ENCODE data around the gene SLC66A2. TPM values are rescaled to one million over a fixed set of nuclear protein-coding genes. Genes with fewer than 3 reads are reported as not detected.
"Not testable (repeated sequence)": the region's sequence is repeated elsewhere in the genome, so short reads cannot be mapped to it uniquely, and the experiment has no call there.

The SLC66A2 gene
- total RNA-seq, 1 donor from 2014 or later, result 25.4 TPM

DNA sequence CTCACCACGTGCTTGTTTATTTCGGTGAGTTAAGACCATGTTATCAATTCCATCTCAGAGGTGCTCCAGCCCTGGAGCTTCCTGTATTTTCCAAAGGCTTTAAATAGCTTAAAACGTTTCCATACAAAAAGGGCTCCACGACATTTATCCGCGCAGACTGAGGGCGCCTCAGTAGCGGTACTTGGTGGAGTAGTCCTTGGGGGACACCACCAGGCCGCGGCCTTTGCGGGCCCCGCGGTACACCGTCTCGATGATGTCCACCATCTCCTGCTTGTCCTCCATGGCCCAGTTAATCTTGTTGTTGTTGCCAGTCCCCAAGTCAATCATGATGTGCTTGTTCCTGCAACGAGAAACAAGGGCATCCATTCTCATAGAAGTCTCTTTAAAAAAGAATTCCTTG lies 22.1 kb upstream of the SLC66A2 start:
- ATAC-seq (ENCODE audit: poor library complexity), result no peak
- intact Hi-C loops (cut with DNase I), result no loop called here
- no peak for DNase-seq

DNA sequence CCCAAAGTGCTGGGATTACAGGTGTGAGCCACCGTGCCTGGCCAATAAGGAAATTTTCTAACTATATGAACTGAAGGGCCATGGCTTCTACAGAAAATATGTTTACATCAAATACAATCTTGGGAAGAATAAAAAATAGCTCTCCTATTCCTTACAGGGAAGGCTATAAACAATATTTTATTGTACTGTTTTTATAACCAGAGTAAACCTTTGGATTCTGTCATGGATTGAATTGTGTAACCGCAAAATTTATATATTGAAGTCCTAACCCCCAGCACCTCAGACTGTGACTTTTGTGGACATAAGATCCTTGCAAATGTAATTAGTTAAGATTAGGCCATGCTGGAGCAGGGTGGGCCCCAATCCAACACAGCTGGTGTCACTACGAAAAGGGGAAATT lies 21.3 kb upstream of the SLC66A2 start:
- ATAC-seq (ENCODE audit: poor library complexity) (no peak), DNase-seq (no peak)
- intact Hi-C loops (cut with DNase I), result no loop called here

DNA sequence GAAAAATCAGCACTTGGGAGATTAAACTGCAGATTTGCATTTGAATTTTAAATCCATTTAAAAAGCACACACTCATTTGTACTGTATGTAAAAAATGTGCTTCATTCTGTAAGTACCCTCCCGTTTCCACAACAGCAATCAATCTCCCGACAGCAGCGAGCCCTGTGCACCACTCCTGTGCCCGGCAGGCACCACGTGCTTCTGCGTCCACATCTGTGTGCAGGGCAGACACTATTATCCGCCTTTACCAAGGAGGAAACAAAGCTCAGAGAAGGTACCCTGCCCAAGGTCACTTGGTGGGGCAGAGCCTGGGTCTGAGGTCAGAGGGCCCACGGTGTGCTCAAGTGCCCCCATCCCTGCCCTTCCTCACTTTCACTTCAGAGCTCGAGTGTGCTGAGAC lies 20.5 kb upstream of the SLC66A2 start:
- no peak for ATAC-seq (ENCODE audit: poor library complexity)
- DNase-seq, result no peak
- intact Hi-C loops (cut with DNase I), result no loop called here

DNA sequence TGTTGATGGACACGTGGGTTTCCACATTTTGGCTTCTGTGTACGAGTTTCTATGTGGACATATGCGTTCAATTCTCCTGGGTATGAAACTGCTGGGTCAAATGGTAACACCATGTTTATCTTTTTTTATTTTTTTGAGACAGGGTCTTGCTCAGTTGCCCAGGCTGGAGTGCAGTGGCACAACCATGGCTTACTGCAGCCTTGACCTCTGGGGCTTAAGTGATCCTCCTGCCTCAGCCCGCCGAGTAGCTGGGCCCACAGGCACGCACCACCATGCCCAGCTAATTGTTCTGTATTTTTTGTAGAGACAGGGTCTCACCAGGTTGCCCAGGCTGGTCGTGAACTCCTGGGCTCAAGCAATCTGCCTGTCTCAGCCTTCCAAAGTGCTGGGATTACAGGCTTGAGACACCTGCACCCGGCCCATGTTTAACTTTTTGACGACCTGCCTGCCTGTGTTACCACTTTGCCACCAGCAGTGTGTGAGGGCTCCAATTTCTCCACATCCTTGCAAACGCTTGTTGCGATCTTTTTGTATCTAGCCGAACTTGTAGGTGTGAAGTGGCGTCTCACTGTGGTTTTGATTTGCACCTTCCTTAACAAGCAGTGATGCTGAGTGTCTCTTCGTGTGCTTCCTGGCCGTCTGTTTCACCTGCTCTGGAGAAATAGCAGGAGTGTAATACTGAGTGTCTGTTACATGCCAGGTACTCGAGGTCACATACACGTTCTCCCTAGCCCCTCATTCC lies 19.9 kb upstream of the SLC66A2 start:
- intact Hi-C loops (cut with DNase I), result no loop called here
- ATAC-seq (ENCODE audit: poor library complexity) (no peak), DNase-seq (no peak)

DNA sequence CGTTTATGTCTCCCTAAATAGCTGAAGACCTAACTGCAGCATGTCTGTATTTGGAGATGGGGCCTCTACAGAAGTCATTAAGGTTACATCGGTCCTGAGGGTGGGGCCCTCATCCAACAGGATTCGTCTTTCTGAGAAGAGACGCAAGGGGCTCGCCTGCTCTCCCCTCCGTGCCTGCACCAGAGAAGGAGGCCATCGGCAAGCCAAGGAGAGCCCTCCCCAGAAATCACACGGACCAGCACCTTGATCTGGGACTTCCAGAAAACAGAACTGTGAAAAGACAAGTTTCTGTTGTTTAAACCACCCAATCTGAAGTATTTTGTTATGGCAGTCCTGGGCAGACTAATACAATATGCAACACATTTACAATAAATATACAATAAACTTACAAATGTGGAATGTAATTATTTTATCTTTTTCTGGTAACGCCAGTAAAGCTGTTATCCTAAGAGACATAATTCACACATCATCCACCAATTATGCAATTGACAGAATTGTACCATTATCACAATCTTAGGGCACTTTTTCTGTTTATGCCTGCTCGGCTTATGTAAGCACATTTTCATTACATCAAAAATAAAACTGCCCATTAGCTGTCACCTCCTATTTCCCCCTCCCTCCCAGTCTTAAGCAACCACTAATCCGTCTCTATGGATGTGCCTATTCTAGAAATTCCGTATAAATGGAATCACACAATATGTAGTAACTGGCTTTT lies 19.1 kb upstream of the SLC66A2 start:
- ATAC-seq (ENCODE audit: poor library complexity), result no peak

DNA sequence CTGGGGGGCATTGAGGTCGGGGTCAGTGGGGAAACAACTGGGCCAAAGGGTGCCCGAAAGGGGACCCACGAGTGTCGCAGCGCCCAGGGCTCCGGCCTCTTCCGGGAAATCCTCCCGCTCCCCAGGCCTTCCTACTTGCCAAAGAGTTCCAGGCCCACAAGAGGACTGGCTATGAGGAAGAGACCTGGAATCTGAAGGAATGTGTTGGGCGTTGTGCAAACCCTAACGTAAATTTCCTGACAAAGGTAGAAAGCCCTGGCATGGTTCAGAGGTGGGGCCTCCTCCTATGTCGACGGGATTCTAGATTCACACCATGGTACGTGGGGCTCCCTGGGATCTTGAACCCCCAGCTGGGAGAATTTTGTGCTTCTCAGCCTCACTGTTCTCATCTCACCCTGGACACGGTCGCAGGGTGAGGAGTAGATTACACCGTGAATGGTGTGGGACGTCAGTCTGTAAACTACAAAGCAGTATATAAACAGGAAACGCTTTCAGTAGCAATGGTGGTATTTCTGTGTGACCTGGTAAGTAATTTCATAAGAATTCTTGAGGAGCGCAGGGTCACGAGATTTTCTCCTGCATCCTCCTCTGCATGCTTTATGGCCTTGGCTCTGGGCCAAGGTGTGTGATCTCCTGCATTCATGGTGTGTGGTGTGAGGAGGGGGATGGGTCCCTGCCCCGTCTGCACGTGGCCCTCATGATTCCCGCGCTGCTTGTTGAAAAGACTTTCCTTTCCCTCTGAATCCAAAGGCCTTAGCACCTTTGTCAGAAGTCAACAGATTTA lies 13.9 kb upstream of the SLC66A2 start:
- ATAC-seq (ENCODE audit: poor library complexity) (peak; percentile 58), DNase-seq (peak; percentile 53)
- intact Hi-C loops (cut with DNase I), result no loop called here

More for the DNA sequence above, 19.1 kb upstream of the SLC66A2 start:
- no peak for DNase-seq
- intact Hi-C loops (cut with DNase I), result no loop called here

DNA sequence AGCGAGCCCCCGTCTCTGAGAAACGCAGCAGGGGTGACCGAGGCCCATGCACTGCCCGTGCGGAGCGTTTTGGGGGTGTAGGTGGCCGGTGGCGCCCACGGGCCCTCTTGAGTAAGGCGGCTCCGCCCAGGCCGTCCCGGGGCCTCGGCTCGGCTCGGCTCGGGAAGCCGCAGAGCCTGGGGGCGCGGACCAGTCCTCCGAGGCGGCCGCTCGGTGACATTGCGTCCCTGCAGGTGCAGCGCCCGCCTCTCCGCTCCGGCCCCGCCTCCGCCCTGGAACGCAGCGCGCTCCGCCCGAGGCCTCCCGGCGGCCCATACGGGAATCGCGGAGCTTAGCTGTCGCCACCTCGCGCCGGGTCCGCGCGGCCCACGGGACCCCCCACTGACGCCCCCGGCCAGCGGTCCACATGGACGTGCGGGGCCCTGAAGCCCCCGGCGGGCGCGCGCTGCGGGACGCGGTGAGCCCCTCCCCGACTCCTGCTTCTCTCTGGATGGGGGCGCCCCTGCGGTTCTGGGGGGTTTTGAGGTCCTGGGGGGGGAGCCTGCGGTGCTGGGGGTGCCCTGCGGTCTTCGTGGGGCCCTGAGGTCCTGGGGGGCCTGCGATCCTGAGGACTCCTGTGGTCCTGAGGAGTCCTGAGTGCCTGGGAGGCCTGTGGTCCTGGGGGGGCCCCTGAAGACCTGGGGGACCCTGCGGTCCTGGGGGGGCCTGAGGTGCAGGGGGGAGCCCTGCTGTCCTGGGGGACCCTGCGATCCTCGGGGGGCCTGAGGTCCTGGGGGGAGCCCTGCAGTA lies 13.1 kb upstream of the SLC66A2 start, which contains the start of gene HSBP1L1:
HSBP1L1 (plus strand) TSS at position 314 of the 789 bp plus-strand sequence; CDS start at position 407, 93 bp downstream.
- intact Hi-C loops (cut with DNase I), result no loop called here
- DNase-seq (peak; percentile 81), ATAC-seq (ENCODE audit: poor library complexity) (peak; percentile 96)

DNA sequence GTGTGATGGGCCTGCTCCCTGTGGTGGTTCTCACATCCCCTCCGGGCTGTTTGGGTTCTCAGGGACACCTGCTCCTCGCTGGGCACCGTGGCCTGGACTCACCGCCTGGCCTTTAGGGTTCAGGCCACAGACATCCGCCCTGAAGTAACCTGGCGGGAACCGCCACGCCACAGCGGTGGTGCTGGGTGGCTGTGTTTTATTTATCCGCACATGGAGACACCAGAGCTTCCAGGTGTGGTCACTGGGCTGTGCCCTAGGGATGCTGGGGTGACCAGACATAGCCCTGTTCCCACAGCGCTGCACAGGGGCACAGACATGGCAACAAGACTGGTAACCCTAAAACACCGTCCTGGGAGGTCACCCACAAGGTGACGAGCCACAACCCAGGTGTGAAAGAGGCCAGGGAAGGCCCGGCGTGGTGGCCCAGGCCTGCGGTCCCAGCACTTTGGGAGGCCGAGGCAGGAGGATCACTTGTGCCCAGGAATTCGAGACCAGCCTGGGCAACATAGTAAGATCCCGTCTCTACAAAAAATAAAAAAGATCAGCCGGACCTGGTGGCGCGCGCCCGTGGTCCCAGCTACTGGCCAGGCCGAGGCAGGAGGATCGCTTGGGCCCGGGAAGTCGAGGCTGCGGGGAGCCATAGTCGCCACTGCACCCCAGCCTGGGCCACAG lies 12.3 kb upstream of the SLC66A2 start:
- ATAC-seq (ENCODE audit: poor library complexity) (no peak), DNase-seq (no peak)
- intact Hi-C loops (cut with DNase I), result no loop called here

DNA sequence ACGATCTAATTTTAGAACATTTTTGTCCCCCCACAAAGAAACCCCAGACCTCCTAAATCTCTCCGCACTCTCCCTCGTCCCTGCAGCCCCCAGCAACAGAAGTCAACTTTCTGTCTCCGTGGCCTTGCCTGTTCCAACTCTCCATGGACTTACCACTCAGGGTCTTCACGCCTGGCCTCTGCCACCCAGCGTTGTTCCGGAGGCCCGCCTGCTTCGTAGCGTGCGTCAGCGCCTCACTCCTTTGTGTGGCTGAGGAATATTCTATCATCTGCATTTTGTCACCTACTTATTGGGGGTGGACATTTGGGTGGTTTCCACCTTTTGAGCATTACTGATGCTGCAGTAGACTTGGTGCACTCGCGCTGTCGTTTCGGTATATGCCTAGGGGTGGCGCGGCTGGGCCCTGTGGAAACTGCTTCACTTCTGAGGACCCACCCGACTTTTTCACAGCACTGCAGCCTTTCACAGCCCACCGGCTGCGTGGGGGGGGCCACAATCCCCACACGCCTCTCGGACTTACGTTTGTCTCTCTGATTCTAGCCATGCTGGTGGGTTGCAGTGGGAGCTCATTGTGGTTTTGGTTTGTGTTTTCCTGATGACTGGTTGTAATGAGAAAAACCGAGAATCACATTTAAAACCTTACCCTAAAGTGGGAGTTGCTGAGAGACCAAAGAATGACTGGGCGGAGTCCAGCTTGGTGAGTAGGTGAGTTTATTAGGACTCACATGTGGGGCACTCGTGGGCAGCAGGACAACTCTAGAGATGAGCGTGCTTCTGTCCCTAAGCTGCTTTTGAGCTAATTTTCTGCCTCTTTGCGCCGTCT lies 11.6 kb upstream of the SLC66A2 start:
- DNase-seq, result peak; percentile 39
- intact Hi-C loops (cut with DNase I), result no loop called here
- ATAC-seq (ENCODE audit: poor library complexity), result no peak

DNA sequence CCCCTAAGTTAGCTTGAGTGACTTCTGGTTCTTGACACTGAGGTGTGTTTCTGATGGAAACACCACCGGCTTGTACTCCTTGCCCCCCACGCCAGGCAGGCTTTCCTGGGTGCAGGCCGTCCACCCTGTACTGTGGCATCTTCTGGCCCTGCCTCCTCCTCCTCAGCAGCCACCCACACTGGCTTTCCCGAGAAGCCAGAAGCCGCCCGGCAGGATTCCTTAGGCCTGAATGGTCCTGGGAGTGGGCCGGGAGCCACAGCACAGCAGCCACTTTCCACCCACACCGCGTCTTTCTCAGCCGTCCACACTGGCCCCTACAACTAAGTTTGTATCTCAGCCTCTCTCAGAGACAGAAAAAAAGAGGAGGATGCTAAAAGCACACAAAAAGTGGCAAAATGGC lies 10.9 kb upstream of the SLC66A2 start:
- intact Hi-C loops (cut with DNase I), result no loop called here
- ATAC-seq (ENCODE audit: poor library complexity) (no peak), DNase-seq (peak; percentile 24)

DNA sequence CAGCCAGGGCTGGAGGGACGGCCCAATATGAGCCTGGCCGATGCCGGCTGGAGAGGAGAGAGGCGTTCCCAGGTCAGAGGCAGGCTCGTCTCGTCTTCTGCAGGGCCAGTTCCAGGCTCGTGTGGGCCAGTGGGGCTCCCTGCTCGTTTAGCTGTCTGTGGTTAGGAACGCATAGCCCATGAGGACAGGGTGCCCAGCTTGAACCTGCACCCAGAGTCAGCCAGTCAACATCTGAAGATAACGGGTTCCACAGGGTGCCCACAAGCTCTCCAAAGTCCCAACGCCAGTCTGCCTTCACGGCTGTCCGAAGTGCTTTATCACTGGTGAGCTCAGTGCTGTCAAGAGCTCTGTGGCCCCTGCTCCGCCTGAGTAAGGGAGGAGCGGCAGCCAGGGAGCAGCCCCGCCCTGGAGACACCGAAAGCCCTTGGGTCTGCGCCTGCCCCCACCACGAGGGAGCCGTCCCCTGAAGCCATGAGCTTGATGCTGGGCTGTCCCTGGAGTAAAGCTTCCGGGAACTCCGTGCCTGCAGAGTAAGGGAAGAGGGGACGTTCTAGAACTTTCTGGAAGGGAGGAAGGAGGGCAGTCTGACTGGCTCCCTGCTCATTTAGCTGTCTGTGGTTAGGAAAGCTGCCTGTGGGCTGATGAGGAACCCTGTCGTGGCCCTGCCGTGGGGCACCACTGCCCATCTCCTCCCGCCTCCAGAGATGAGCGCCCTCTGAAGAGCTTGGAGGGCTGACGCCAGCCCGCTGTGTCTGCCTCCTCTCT lies 10.3 kb upstream of the SLC66A2 start:
- DNase-seq (peak; percentile 27), ATAC-seq (ENCODE audit: poor library complexity) (no peak)
- intact Hi-C loops (cut with DNase I), result no loop called here

DNA sequence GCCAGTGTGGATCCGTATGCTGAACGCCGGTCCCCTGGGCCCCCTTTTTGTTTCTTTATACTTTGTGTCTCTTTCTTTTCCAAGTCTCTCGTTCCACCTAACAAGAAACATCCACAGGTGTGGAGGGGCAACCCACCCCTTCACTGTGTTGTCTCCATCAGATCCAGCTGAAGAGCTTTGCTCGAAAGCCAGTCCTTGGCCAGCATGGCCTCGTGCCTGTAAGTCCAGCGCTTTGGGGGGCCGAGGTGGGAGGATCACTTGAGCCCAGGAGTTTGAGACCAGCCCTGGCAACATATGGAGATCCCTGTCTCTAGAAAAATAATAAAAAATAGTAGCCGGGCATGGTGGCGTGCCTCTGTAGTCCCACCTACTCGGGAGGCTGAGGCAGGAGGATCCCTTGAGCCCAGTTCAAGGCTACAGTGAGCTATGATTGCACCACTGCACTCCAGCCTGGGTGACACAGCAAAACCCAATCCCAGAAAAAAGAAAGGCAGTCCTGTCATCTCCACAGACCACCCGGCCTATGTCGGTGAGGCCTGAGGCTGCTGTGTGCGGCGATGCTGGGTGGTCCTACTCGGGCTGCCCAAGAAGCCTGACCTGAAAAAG lies 9.6 kb upstream of the SLC66A2 start:
- DNase-seq (no peak), ATAC-seq (ENCODE audit: poor library complexity) (no peak)
- intact Hi-C loops (cut with DNase I), result no loop called here

DNA sequence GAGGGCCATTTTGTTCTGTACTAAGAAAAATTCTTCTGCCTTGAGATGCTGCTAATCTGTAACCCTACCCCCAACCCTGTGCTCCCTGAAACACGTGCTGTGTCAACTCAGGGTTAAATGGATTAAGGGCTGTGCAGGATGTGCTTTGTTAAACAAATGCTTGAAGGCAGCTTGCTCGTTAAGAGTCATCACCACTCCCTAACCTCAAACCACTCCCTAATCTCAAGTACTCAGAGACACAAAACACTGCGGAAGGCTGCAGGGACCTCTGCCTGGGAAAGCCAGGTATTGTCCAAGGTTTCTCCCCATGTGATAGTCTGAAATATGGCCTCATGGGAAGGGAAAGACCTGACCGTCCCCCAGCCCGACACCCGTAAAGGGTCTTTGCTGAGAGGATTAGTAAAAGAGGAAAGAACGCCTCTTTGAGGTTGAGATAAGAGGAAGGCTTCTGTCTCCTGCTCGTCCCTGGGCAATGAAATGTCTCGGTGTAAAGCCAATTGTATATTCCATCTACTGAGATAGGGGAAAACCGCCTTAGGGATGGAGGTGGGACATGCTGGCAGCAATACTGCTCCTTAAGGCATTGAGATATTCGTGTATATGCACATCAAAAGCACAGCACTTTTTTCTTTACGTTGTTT lies 8.8 kb upstream of the SLC66A2 start:
- ATAC-seq (ENCODE audit: poor library complexity); intact Hi-C loops (cut with DNase I); DNase-seq: not testable (repeated sequence)

DNA sequence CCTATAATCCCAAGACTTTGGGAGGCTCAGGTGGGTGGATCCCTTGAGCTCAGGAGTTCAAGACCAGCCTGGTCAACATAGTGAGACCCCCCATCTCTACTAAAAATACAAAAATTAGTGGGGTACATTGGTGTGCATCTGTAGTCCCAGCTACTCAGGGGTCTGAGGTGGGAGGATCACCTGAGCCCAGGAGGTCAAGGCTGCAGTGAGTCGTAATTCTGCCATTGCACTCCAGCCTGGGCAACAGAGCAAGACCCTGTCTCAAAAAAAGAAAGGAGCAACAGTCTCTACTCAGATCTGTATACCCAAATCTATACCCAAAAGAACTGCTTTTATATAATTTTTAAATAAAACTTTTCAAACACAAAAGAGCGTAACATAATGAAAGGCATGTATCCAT lies 7.5 kb upstream of the SLC66A2 start:
- intact Hi-C loops (cut with DNase I), result loop anchor here (10.0 kb wide), 1 partner anchor 76 kb away; the partner anchor contains the start of gene RBFA
- no peak for ATAC-seq (ENCODE audit: poor library complexity)
- no peak for DNase-seq

DNA sequence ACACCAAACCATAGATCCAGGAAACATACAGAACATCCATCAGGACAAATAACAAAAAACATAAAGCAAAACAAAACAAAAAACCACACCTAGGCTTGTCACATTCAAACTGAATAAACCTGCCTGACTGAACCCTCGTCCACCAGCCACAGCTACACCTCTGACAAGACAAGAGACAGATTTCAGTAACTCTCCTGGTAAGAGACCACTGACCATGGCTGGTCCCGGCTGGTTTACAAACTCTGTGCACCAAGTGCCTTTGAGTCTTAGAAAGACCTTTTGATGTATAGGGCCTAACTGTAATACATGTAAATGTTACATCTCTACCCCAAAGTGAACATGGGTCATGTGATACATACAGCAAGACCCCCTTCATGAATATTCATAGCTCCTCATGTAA lies 4.8 kb upstream of the SLC66A2 start:
- ATAC-seq (ENCODE audit: poor library complexity), result no peak
- DNase-seq, result no peak
- intact Hi-C loops (cut with DNase I), result loop anchor here (10.0 kb wide), 1 partner anchor 79 kb away; the partner anchor contains the start of gene RBFA

Data from Right ventricle myocardium superior (tissue), 1 donor.